Prostate gland (tissue), 2 donors: Measurements from ENCODE around the gene NEU4.

Experiments
- POLR2A ChIP-seq: fragments of 450-650 bp; IDR thresholded peaks from one replicate; pipeline ENCODE4 v1.6.1; 2016; ENCODE audit warnings: antibody characterized with exemption, mild to moderate bottlenecking
- POLR2AphosphoS5 ChIP-seq: sonication (generic); formaldehyde crosslinking; IDR thresholded peaks from one replicate; pipeline ENCODE4 v1.6.1; 2017; ENCODE audit warnings: antibody characterized with exemption
- TF ChIP-seq, protein P1 (sequence below), 4 experiments: fragments of 200-600 bp in 2 of 4; fragments of 450-650 bp in 2 of 4; sonication (generic) in 2 of 4; IDR thresholded peaks; 1 replicate in 3 of 4; 2 replicates in 1 of 4; pipeline ENCODE4 v1.5.1; 2016 to 2019; ENCODE audit warnings: antibody characterized with exemption in 4 of 4, mild to moderate bottlenecking in 2 of 4, moderate library complexity in 2 of 4

DNA sequence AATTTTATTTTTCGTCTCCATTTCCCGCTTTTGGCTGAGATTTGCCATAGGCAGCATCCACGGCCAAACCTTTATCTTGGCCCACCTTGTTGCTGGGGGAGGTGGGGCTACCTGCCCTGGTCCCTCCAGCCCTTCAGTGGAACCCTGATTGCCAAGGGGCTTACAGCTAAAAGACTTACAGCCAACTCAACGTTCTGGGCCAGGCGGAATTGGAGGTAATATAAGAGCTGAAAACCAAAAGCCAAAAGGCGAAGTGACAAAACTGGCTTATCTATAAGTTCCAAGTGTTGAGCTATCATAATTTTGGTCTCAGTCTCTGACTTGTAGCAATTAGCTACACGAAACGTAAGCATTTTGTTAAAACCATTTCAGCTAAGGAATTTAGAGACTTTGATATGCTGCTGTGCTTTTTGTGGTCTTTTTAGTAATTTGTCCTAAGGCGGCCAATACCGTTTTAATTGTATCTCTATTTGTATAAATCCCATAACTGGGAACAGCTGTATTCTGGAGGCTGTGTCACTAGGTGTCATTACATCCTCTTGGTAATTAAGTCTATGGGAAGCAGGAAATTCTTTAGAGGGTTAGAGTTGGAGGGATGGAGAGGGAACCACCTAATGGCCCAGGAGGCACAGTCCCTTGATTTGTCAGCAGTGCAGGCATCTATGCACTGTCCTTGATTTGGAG lies 25.7 kb downstream of the NEU4 start:
- TF ChIP-seq, protein P1, sequence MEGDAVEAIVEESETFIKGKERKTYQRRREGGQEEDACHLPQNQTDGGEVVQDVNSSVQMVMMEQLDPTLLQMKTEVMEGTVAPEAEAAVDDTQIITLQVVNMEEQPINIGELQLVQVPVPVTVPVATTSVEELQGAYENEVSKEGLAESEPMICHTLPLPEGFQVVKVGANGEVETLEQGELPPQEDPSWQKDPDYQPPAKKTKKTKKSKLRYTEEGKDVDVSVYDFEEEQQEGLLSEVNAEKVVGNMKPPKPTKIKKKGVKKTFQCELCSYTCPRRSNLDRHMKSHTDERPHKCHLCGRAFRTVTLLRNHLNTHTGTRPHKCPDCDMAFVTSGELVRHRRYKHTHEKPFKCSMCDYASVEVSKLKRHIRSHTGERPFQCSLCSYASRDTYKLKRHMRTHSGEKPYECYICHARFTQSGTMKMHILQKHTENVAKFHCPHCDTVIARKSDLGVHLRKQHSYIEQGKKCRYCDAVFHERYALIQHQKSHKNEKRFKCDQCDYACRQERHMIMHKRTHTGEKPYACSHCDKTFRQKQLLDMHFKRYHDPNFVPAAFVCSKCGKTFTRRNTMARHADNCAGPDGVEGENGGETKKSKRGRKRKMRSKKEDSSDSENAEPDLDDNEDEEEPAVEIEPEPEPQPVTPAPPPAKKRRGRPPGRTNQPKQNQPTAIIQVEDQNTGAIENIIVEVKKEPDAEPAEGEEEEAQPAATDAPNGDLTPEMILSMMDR (IDR thresholded peaks at IDR 0.05), result no peak
- TF ChIP-seq POLR2A (no peak), POLR2AphosphoS5 (no peak)
